Measurements from ENCODE around the gene BAD.

BAD gene

DNA sequence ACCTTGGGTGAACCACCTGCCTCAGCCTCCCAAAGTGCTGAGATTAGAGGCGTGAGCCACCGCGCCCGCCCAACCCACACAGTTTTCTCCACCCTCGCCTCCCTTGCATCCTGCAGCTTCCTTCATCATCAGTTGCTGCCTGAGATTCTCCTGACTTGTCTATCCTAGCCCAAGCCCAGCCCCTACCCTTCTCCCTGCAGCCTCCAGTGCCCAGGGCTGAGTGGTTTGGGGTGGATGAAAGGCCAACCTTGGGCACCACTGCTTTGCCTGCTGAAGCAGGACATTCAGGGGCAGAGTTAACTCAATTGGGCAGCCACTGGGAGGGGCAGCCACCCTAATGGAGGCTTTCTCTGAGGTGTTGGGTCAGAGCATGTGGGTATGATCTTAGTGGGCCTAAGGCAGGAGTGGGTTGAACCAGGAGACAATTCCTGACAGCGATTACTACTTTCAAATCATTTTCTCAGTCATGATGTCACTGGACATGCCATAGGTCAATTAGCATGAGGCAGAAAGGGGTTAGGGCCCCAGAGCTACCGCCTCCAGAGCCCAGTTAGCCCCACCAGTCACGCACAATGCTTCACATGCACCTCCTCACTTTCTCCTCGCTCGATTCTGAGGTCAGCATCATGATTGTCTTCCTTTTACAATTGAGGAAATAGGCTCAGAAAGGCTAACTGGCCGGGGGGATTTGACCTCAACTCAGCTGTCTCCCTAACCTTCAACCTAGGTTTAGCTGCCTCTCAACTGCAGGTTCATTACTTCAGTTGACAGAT lies 44.6 kb downstream of the BAD start:
- Histone ChIP-seq H3K14ac (ENCODE audit: low read length) (peak overlapping the region; percentile 13), H4K8ac (ENCODE audit: low read depth, low read length) (peak overlapping the region; percentile 99), H3K27ac (ENCODE audit: low read depth, low read length) (peak overlapping the region; percentile 95), H2BK120ac (ENCODE audit: insufficient read depth, low read length, poor library complexity) (peak overlapping the region; percentile 94), H3K23ac (ENCODE audit: low read length) (no peak overlapping the region), H2AK5ac (ENCODE audit: low read length) (peak overlapping the region; percentile 21), H3K9me3 (ENCODE audit: insufficient read depth, low read depth, low read length) (no peaks in the 10 kb centered on the region), H3K9ac (ENCODE audit: low read length) (no peak overlapping the region), H4K91ac (ENCODE audit: low read depth, low read length) (peak overlapping the region; percentile 99), H2BK5ac (ENCODE audit: low read depth, low read length, poor library complexity) (peak overlapping the region; percentile 98), H2AFZ (ENCODE audit: insufficient read depth, low read length, poor library complexity) (peak overlapping the region; percentile 67), H3K4me1 (ENCODE audit: control insufficient read depth in 1 of 2, insufficient read depth in 2 of 2, low read length in 2 of 2) (peaks cover 21 to 33% of the 10 kb centered on the region in 2 experiments), H2BK12ac (ENCODE audit: low read length) (peak overlapping the region; percentile 39), H3K4me3 (ENCODE audit: low read depth, low read length) (no peak overlapping the region), H3K27me3 (ENCODE audit: insufficient read depth, low read length) (no peaks in the 10 kb centered on the region), H4K12ac (ENCODE audit: low read depth, low read length) (peak overlapping the region; percentile 97), H3K79me2 (ENCODE audit: control insufficient read depth, insufficient read depth, low read length, poor library complexity) (peaks cover 20% of the 10 kb centered on the region), H3K79me1 (ENCODE audit: low read length) (peaks cover 21% of the 10 kb centered on the region), H3K4me2 (ENCODE audit: low read length) (peak overlapping the region; percentile 68), H3K18ac (ENCODE audit: low read length) (no peak overlapping the region), H3K4ac (ENCODE audit: low read depth, low read length) (no peak overlapping the region), H3K36me3 (ENCODE audit: control insufficient read depth in 1 of 2, insufficient read depth in 2 of 2, low read length in 2 of 2) (peaks cover 40 to 42% of the 10 kb centered on the region in 2 experiments)
- no CpG with 5 or more reads among the region's 11 CpGs for WGBS (ENCODE audit: extremely low coverage, insufficient coverage, insufficient read length)
- peak; percentile 63 to 74 for DNase-seq

DNA sequence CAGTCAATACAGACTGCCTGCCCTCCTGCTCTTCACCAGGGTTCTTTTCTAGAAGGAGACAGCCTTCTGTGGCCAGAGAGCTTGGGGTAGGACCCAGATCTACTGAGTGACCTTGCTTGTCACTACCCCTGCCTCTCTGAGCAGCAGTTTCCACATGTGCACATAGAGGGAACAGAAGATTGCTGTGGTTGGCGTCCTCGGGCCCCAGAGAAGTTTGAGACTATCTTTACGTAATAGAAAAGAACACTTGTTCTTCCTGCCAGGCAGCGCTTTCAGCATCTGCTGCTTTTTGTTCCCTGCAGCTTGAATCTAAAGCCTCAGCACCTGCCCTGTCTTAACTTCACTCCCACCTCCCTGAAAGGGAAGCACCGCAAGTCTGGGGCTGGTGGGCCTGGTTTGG lies 45.5 kb downstream of the BAD start:
- no peaks in the 10 kb centered on the region for H3K9me3 ChIP-seq (ENCODE audit: insufficient read depth, low read depth, low read length)
- H4K8ac ChIP-seq (ENCODE audit: low read depth, low read length) = no peak overlapping the region
- no peak overlapping the region for H3K4me3 ChIP-seq (ENCODE audit: low read depth, low read length)
- peaks cover 21% of the 10 kb centered on the region for H3K79me2 ChIP-seq (ENCODE audit: control insufficient read depth, insufficient read depth, low read length, poor library complexity)
- H4K12ac ChIP-seq (ENCODE audit: low read depth, low read length) = no peak overlapping the region
- no peak overlapping the region for H3K18ac ChIP-seq (ENCODE audit: low read length)
- WGBS (ENCODE audit: extremely low coverage, insufficient coverage, insufficient read length) = no CpG with 5 or more reads among the region's 5 CpGs
- H3K36me3 ChIP-seq (ENCODE audit: control insufficient read depth in 1 of 2, insufficient read depth in 2 of 2, low read length in 2 of 2) = peaks cover 34 to 35% of the 10 kb centered on the region in 2 experiments
- no peak overlapping the region for H3K9ac ChIP-seq (ENCODE audit: low read length)
- H3K4me1 ChIP-seq (ENCODE audit: control insufficient read depth in 1 of 2, insufficient read depth in 2 of 2, low read length in 2 of 2) = peaks cover 21 to 32% of the 10 kb centered on the region in 2 experiments
- H3K23ac ChIP-seq (ENCODE audit: low read length) = no peak overlapping the region
- H3K27ac ChIP-seq (ENCODE audit: low read depth, low read length) = no peak overlapping the region
- H2BK5ac ChIP-seq (ENCODE audit: low read depth, low read length, poor library complexity) = no peak overlapping the region
- H3K4ac ChIP-seq (ENCODE audit: low read depth, low read length) = no peak overlapping the region
- H3K14ac ChIP-seq (ENCODE audit: low read length) = no peak overlapping the region
- no peak for DNase-seq
- H3K27me3 ChIP-seq (ENCODE audit: insufficient read depth, low read length) = no peaks in the 10 kb centered on the region
- no peak overlapping the region for H4K91ac ChIP-seq (ENCODE audit: low read depth, low read length)
- no peak overlapping the region for H3K4me2 ChIP-seq (ENCODE audit: low read length)
- H2BK120ac ChIP-seq (ENCODE audit: insufficient read depth, low read length, poor library complexity) = no peak overlapping the region
- H2AK5ac ChIP-seq (ENCODE audit: low read length) = no peak overlapping the region
- H2AFZ ChIP-seq (ENCODE audit: insufficient read depth, low read length, poor library complexity) = no peak overlapping the region
- peaks cover 24% of the 10 kb centered on the region for H3K79me1 ChIP-seq (ENCODE audit: low read length)
- no peak overlapping the region for H2BK12ac ChIP-seq (ENCODE audit: low read length)

DNA sequence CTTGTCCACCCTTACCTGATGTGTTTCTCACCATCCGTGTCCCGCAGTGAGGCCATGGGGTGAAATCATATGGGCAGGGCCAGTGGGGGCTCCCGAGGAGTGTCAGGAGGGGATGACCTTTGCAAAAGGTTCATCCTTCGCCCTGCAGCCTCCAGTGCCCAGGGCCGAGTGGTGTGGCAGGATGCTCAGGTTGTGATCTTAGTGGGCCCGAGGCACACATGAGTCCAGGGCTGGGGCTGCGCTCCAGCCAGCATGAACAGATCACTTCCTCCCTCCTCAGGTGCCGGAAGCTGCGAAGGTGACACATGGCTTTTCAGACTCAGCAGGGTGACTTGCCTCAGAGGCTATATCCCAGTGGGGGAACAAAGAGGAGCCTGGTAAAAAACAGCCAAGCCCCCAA lies 46.4 kb downstream of the BAD start:
- H3K4me1 ChIP-seq (ENCODE audit: control insufficient read depth in 1 of 2, insufficient read depth in 2 of 2, low read length in 2 of 2) = peaks cover 17 to 26% of the 10 kb centered on the region in 2 experiments
- H2BK120ac ChIP-seq (ENCODE audit: insufficient read depth, low read length, poor library complexity) = no peak overlapping the region
- H3K27me3 ChIP-seq (ENCODE audit: insufficient read depth, low read length) = no peaks in the 10 kb centered on the region
- H2BK12ac ChIP-seq (ENCODE audit: low read length) = no peak overlapping the region
- H3K14ac ChIP-seq (ENCODE audit: low read length) = no peak overlapping the region
- H4K12ac ChIP-seq (ENCODE audit: low read depth, low read length) = no peak overlapping the region
- no peak overlapping the region for H2BK5ac ChIP-seq (ENCODE audit: low read depth, low read length, poor library complexity)
- H3K27ac ChIP-seq (ENCODE audit: low read depth, low read length) = no peak overlapping the region
- peaks cover 25 to 26% of the 10 kb centered on the region in 2 experiments for H3K36me3 ChIP-seq (ENCODE audit: control insufficient read depth in 1 of 2, insufficient read depth in 2 of 2, low read length in 2 of 2)
- no peak overlapping the region for H3K18ac ChIP-seq (ENCODE audit: low read length)
- no peak for DNase-seq
- H2AFZ ChIP-seq (ENCODE audit: insufficient read depth, low read length, poor library complexity) = no peak overlapping the region
- peaks cover 22% of the 10 kb centered on the region for H3K79me2 ChIP-seq (ENCODE audit: control insufficient read depth, insufficient read depth, low read length, poor library complexity)
- no peak overlapping the region for H3K4me2 ChIP-seq (ENCODE audit: low read length)
- H4K91ac ChIP-seq (ENCODE audit: low read depth, low read length) = no peak overlapping the region
- H4K8ac ChIP-seq (ENCODE audit: low read depth, low read length) = no peak overlapping the region
- H3K9me3 ChIP-seq (ENCODE audit: insufficient read depth, low read depth, low read length) = no peaks in the 10 kb centered on the region
- H3K23ac ChIP-seq (ENCODE audit: low read length) = no peak overlapping the region
- no peak overlapping the region for H3K4me3 ChIP-seq (ENCODE audit: low read depth, low read length)
- no CpG with 5 or more reads among the region's 9 CpGs for WGBS (ENCODE audit: extremely low coverage, insufficient coverage, insufficient read length)
- peaks cover 26% of the 10 kb centered on the region for H3K79me1 ChIP-seq (ENCODE audit: low read length)
- no peak overlapping the region for H3K9ac ChIP-seq (ENCODE audit: low read length)
- no peak overlapping the region for H2AK5ac ChIP-seq (ENCODE audit: low read length)
- no peak overlapping the region for H3K4ac ChIP-seq (ENCODE audit: low read depth, low read length)

DNA sequence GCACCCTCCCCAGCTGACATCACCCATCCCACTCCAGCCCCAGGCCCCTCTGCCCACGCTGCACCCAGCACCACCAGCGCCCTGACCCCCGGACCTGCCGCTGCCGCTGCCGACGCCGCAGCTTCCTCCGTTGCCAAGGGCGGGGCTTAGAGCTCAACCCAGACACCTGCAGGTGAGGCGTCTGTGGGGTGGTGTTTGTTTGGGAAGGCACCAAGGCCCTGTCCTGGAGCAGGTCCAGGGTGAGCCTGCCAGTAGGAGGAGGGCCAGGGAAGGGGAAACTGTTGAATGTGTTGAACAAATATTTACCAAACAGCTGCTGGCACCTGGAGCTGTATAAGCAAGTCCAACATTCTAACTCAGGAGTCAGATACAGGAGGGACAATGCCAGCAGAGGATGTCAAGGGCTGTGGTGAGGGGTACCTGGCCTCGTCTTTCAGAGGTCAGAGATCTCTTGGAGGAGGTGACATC lies 46.9 kb downstream of the BAD start:
- Histone ChIP-seq H2BK12ac (ENCODE audit: low read length) (no peak overlapping the region), H3K27ac (ENCODE audit: low read depth, low read length) (no peak overlapping the region), H3K36me3 (ENCODE audit: control insufficient read depth in 1 of 2, insufficient read depth in 2 of 2, low read length in 2 of 2) (peaks cover 21 to 25% of the 10 kb centered on the region in 2 experiments), H3K9me3 (ENCODE audit: insufficient read depth, low read depth, low read length) (no peaks in the 10 kb centered on the region), H3K27me3 (ENCODE audit: insufficient read depth, low read length) (no peaks in the 10 kb centered on the region), H3K4me3 (ENCODE audit: low read depth, low read length) (no peak overlapping the region), H3K23ac (ENCODE audit: low read length) (no peak overlapping the region), H4K8ac (ENCODE audit: low read depth, low read length) (no peak overlapping the region), H3K4ac (ENCODE audit: low read depth, low read length) (peak overlapping the region; percentile 10), H2AK5ac (ENCODE audit: low read length) (no peak overlapping the region), H4K12ac (ENCODE audit: low read depth, low read length) (no peak overlapping the region), H3K4me1 (ENCODE audit: control insufficient read depth in 1 of 2, insufficient read depth in 2 of 2, low read length in 2 of 2) (peaks cover 11 to 21% of the 10 kb centered on the region in 2 experiments), H3K18ac (ENCODE audit: low read length) (no peak overlapping the region), H2AFZ (ENCODE audit: insufficient read depth, low read length, poor library complexity) (no peak overlapping the region), H2BK5ac (ENCODE audit: low read depth, low read length, poor library complexity) (no peak overlapping the region), H3K9ac (ENCODE audit: low read length) (no peak overlapping the region), H3K79me1 (ENCODE audit: low read length) (peaks cover 26% of the 10 kb centered on the region), H4K91ac (ENCODE audit: low read depth, low read length) (no peak overlapping the region), H3K4me2 (ENCODE audit: low read length) (no peak overlapping the region), H3K79me2 (ENCODE audit: control insufficient read depth, insufficient read depth, low read length, poor library complexity) (peaks cover 21% of the 10 kb centered on the region), H3K14ac (ENCODE audit: low read length) (no peak overlapping the region), H2BK120ac (ENCODE audit: insufficient read depth, low read length, poor library complexity) (no peak overlapping the region)
- DNase-seq = no peak
- no CpG with 5 or more reads among the region's 12 CpGs for WGBS (ENCODE audit: extremely low coverage, insufficient coverage, insufficient read length)

Measured in trophoblast cell (in vitro differentiated cells and primary cell).